NCI-H1694 treated with DMSO at 0.1 percent for 48 hours (cell line): Measurements from ENCODE around the gene SYT1.

ENCODE experiments used
- DNase-seq: peaks from one replicate; lab custom pipeline; 2025; lab: John Stamatoyannopoulos, UW

Gene SYT1

DNA sequence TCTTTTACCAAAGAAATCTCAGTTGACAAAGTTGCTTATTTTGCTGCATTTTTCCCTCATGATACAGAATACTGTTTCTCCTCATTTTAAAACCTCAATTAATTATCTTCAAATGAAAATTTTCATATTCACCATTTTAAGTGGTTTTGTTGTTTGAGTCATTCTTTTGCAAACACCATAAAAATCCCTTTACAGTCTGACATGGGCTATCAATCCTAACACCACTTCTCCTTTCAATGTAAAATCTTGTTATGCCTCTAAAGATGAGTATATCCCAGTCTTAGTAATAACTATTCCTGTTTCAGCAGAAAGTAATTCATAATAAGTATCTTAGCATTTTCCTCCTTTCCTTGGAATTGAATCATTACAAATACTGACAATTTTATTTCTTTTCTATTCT, 192.2 kb downstream of the SYT1 start:
- no peak for DNase-seq

DNA sequence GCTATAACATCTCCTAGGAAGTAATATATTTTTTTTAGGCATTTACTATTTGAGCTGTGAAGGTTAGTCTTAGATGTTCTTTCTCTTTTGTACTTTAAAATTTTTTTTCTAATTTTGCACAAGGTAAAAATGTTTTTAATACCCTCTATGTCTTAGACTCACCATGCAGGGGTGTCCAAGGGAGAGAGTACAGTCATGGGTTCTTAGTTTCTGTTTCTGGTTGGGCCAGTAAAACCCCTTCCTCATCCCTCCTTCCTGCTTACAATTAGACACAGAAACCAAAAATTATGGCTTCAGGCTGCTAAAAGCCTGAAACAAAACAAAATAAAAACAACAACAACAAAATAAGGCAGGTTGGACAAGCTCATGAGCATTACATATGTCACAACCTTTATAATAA, 193.0 kb downstream of the SYT1 start:
- DNase-seq: no peak

GRCh38 chr12:79058342-79058741, 193.8 kb downstream of the SYT1 start:
- no peak for DNase-seq

DNA sequence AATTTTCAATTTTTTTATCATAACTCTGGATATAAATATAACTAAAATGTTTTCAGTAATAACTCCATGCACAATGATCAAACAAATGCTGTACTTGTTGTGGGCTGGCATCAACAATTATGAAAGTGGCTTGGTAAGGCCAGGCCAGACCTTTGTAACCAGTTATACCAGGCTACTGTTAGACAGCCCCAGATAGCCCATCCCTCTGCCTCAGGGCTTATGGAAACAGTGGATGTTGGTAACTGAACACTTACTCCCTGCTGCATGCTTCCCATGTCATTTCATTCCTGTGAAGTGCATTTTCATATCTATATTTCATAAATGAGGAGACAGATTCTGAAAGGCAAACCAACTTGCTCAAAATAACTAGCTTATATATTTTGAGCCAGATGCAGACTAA, 195.0 kb downstream of the SYT1 start:
- no peak for DNase-seq

GRCh38 chr12:79063258-79063657, 198.7 kb downstream of the SYT1 start:
- no peak for DNase-seq

DNA sequence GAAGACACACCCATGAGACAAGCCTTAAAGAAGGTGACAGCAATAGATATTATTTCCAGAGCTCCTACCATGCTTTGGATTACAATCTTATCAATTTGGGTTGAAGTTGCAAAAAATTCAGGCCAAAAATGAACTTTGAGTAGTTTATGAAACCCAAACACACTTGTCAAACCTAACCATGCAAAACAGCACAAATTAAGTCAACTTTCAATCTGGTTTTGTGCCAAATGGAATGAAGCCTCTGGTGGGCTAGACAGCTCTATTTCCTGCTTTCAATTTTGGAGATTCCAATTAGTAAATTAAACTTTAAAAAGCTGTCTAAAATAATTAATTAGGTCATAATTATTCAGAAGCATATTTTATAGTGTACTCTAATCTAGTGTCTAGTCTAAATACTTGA, 203.4 kb downstream of the SYT1 start:
- no peak for DNase-seq

DNA sequence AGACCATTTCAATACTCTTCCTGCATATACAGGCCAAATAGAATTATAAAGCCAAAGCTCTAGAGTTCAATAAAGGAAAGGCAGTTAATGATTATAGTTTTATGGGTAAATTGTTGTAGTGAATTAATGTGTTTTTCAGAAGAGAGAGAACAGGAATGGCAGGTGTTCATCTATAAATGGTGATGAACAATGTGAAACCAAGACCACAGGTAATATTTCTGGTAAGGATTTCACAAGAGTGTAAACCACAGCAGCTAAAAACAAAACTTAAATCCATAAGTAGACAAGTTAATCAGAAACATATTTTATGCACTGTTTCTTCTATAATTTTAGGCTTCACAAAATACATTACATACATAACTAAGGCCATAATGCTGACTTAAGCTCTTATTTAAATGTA, 204.4 kb downstream of the SYT1 start:
- no peak for DNase-seq

DNA sequence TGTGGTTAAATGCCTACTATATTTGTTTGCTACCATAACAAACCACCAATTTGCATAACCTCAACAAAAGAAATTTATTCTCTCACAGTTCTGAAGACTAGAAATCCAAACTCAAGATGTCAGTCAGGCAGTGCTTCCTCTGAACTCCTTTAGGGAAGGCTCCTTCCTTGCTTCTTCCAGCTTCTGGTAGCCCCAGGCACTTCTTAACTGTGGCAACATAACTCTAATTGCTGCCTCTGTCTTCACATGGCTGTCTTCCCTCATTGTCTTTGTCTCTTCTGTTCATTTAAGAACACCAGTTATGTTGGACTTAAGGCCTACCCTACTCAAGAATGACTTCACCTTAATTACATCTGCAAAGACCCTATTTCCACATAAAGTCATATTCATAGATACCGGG, 206.9 kb downstream of the SYT1 start:
- no peak for DNase-seq

DNA sequence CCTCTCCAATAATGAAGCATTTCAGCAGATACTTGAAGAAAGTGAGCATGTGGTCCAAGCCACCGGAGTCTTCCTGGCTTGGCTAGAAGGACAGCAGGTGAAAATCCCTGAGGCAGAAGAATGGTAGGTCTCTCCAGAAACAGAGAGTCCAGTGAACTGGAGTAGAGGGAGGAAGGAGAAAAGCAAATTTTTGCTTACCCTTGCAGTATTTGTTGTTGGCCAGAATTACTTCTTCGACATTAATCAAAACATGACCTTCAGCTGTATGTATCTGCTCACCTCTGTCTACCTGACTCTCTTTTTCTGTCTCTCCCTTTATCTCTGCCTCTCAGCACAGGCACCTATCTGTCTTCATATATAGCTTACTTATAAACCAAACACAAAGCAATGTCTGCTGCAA, 208.9 kb downstream of the SYT1 start:
- DNase-seq: no peak

GRCh38 chr12:79082595-79082994, 218.0 kb downstream of the SYT1 start:
- no peak for DNase-seq

GRCh38 chr12:79083181-79083580, 218.6 kb downstream of the SYT1 start:
- peak; percentile 6 for DNase-seq

GRCh38 chr12:79085106-79085682, 220.6 kb downstream of the SYT1 start:
- no peak for DNase-seq

DNA sequence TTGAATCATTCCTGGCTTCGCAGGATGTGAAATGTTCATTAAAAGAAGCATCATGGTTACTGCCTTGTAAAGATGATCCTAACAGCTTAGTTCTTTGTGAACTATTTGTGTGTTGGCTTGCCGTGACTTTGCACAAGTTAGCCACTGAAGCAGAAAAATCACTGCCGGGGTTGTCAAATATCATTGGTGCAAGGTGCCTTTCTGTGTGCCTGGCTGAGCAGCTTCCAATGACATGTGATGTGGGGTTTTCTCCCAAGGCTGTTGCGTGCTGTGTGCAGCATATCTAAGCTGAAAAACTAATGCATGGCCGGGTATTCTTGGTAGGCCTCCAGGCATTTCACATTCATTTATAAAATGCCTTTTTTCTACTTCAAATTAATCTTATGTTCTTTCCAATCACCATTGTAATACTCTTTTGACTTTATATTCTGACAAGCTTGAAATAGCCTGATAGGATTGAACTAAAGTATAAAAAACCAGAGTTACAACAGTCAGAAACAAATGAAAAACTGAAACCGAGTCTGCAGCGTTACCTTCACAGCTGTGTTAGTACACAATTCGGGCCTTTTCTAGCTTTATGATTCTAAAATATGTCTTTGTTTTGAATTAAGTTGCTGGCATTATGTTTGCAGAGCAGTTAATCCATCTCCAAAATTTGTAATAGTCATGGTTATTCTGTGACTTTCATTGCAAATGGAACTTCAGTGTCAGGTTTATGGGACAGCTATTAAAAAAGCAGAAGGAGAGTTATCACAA, 222.1 kb downstream of the SYT1 start:
- no peak for DNase-seq

DNA sequence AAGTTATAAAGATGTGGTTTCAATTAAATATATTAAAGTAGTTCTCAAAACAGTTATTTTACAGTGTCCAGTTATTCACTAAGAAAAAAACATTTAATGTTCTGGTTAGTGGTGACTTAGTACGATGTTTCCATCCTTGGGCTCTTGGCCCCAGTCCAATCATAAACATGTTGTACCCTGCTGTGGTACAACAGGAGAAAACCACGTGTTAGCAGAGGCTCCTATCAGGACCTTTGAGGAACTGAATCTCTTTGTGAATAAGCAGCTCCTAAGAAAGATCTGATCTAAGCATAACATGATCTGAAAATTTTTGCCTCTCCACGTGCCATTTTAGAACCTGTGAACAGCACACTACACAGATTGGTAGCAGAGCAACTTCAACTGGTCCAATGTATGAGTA, 234.0 kb downstream of the SYT1 start:
- DNase-seq: no peak

DNA sequence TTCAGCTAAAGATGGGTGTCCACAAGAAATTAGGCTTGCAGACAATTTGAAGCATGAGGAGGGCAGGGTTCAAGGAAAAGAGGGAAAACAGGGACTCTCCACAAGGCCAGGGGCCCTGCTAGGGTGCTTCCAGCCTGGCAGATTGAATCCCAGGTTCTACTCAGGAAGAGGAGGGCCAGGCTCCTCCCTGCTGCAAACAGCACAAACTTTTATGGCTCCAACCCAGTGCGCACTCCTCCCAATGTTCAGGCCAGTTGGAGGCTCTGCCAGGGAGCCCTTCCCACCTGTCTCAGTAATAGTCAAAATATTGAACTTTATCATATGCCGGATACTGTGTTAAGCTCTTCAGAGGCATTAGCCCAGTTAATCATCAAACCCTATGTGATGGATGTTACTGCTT, 244.4 kb downstream of the SYT1 start:
- no peak for DNase-seq

DNA sequence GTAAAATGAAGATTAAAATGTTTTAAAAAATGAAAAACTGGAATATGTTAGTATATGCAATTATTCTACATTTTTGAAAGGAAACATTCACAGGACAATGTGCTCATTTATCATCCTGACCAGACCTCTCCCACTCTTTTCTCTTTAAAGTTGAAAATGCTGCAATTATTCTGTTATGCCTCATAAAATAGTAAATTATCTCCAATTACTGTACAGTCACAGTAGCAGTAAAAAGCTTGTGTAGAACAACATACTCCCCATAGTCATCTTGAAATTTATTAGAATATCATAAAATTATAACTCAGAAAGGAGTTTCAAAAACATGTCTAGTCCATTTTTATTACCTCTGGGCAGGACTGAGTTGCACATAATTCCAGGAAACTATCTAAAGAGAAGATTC, 250.3 kb downstream of the SYT1 start:
- DNase-seq: no peak

DNA sequence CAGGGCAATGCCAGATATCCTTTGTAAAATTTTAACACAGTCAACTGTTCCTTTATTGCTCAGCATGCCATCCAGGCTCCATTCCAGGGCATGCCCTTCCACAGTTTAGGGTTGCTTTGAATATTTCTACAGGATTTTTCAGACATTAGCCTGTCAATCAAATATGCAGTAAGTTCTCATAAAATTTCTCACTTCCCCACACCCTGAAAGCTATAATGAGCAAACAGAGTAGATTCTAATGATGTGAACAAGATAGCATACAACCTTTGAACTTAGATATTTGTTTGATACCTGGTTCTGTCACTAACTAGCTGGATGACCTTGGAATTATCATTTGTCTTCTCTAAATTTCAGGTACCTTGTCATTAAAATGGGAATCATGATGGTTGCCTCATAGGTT, 251.2 kb downstream of the SYT1 start:
- DNase-seq: no peak

DNA sequence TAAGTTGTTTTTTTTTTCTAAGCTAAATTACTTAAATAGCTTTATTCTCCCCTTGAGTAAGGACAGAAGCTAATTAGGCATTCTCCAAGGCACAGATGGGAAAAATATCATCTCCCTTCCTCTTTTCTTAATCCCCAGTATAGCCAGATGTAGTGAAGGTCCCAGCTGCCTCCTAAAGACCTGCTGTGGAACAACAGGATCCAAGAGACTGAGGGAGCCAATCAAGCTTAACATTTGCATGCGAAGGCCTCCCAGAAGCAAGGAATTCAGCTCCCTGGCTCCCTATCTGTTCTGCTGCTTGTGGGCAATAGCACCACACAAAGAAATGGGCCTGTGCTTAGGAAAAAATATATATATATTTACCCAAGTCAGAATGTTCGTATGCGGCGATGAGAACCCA, 255.2 kb downstream of the SYT1 start:
- DNase-seq: no peak

DNA sequence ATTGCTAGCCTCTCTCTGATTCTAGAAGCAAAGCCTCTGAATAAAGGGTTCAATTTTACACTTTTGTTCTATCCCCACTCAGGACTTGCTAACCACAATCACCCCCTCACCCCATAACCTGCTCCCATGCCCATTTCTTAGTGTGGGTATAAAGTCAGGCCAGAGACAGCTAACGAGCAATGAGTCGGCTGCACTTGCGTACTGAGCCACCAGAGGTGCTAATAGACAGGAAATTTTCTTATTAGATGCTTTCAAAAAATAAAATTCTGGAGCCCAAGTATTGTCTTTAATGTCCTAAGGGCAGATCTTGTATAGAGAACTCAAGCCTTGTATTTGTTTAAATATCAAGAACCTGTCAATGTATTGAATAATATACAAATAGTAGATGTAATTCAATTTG, 256.9 kb downstream of the SYT1 start:
- DNase-seq: no peak

DNA sequence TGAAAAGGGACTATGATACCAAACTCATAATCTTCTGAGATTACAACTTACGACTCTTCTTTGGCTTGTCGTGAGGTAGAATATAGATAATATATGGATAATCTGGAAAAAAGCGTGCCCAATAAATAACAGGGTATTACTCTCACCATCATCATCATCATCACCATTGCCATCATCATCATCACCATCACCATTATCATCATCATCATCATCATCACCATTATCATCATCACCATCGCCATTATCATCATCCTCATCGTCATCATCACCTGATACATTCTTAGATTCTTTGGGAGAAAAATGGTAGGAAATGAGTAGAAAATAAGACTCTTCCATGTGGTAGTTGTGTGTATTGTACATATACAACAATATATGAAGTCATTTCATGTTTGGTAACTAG, 259.8 kb downstream of the SYT1 start:
- no peak for DNase-seq

- no peak for DNase-seq
Observed at GRCh38 chr12:79125358-79125757, 260.8 kb downstream of the SYT1 start.

DNA sequence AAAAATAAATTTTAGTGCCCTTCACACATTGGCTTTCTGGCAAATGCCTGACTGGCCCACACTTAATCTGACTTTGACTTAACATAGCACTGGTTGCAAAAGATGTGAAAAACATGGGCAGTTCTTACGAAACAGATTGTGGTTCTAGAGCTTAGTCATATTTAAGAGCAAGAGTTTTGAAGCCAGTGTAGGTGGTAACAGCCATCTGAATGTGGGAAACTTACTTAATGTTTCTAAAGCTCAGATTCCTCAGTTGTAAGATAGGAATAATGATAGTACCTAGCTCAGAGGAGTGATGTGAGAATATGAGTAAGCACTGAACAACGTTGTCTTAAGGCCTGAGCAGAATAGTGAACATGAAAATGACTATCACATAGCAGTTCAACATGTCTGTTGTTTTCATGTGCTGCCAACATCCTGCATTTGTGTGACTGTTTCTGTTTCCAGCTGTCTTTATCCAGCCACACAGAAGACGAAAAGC, 262.7 kb downstream of the SYT1 start:
- no peak for DNase-seq

GRCh38 chr12:79128956-79129355, 264.4 kb downstream of the SYT1 start:
- no peak for DNase-seq

- no peak for DNase-seq
Observed at GRCh38 chr12:79138872-79139271, 274.3 kb downstream of the SYT1 start.
